ENCODE data around the gene CHRNB2. TPM values are rescaled to one million over a fixed set of nuclear protein-coding genes. Genes with fewer than 3 reads are reported as not detected.
A peak's percentile ranks its signal among the peaks of the same experiment; 100 is the strongest.

Gene CHRNB2
- total and polyA plus RNA-seq, 2 of the 8 experiments (the other 6 are each of a cell fraction or from before 2014, with no cell fraction given), result 3.1 to 4.1 TPM

DNA sequence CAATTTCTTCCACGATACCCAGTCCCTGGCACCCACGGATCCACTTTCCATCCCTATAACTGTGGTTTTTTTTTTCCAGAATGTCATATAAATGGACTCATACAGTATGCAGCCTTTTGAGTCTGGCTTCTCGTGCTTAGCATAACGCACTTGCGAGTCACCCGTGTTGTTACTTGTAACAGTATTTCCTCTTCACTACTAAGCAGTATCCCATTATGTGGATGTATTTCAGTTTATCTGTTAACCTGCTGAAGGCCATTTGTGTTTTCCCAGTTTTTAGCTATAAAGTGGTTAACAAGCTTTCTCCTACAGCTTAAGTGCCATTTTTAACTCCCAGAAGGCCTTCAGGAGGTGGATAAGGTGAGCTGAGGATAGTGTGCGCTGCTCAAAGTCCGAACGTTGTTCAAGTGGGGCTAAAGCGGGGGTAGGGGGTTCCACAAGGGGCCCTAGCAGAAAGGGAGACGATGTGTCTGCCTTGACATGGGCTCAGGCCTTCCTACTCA lies 39.6 kb downstream of the CHRNB2 start:
- peak overlapping the region; percentile 65 to 96 (median 91) for H3K4me3 ChIP-seq (ENCODE audit: extremely low read depth in 1 of 4, insufficient read depth in 2 of 4, low read depth in 3 of 4, low read length in 4 of 4)
- H4K5ac ChIP-seq (ENCODE audit: insufficient read length, low read depth, low read length), result peak overlapping the region; percentile 63
- peak overlapping the region; percentile 96; the same call in 1 of the 2 replicates for H2AK5ac ChIP-seq (ENCODE audit: low read depth, low read length)
- H3K36me3 ChIP-seq (ENCODE audit: control insufficient read depth in 2 of 4, insufficient read depth in 4 of 4, low read length in 3 of 4), result peaks cover under 1 to 3% (median 1%) of the 10 kb centered on the region in 4 experiments; a peak in 4 of 8 replicates
- H3K79me2 ChIP-seq (ENCODE audit: control insufficient read depth in 1 of 2, insufficient read depth in 2 of 2, low read length in 2 of 2), result peaks cover 41 to 78% of the 10 kb centered on the region in 2 experiments
- no peak overlapping the region for H2AFZ ChIP-seq (ENCODE audit: low read length)
- H3K27ac ChIP-seq (ENCODE audit: low read depth, low read length), result peak overlapping the region; percentile 98
- no peak overlapping the region for H2BK20ac ChIP-seq (ENCODE audit: low read length)
- no peaks in the 10 kb centered on the region for H3K9me3 ChIP-seq (ENCODE audit: insufficient read depth in 2 of 2, low read depth in 1 of 2, low read length in 1 of 2)
- peak overlapping the region; percentile 89 to 96 for H3K4me2 ChIP-seq (ENCODE audit: insufficient read depth in 1 of 2, low read depth in 2 of 2, low read length in 2 of 2)
- no peak overlapping the region for H4K8ac ChIP-seq (ENCODE audit: extremely low read depth, insufficient read depth, low read length)
- H3K56ac ChIP-seq (replicated peaks; ENCODE audit: insufficient read length, low read depth, low read length), result peak overlapping the region; percentile 75
- H3K14ac ChIP-seq (ENCODE audit: insufficient read length), result no peak overlapping the region
- POLR2A ChIA-PET (ENCODE audit: partially characterized antibody), result interaction anchor here (0.6 to 9.4 kb wide), 7 partner anchors 9 to 252 kb away, joined by 3 to 111 read pairs (median 4); partner anchors contain the start of gene CHRNB2
- peak overlapping the region; percentile 100 for H2BK12ac ChIP-seq (ENCODE audit: low read depth, low read length)
- FAIRE-seq (no peak), DNase-seq (ENCODE audit: low read depth in 1 of 2, low spot score in 2 of 2) (no peak)
- H2BK15ac ChIP-seq (ENCODE audit: low read length), result peak overlapping the region; percentile 90; the same call in 1 of the 2 replicates
- peak overlapping the region; percentile 100; the same call in 1 of the 2 replicates for H3K18ac ChIP-seq (ENCODE audit: extremely low read depth, low read length)
- H3K4me1 ChIP-seq (replicated peaks in 1 of 4; ENCODE audit: control insufficient read depth in 3 of 4, insufficient read depth in 4 of 4, low read length in 3 of 4), result peaks cover 8 to 24% (median 15%) of the 10 kb centered on the region in 4 experiments; a peak in 6 of 7 replicates
- no peak overlapping the region for H3K23ac ChIP-seq (ENCODE audit: insufficient read length)
- TF ChIP-seq POLR2A (IDR thresholded peaks at IDR 0.05; ENCODE audit: control extremely low read depth in 1 of 2, low read depth in 2 of 2, low read length in 2 of 2), result no peak
- no peak for TF ChIP-seq TBP (IDR thresholded peaks at IDR 0.05; ENCODE audit: low read depth, low read length)
- WGBS, 2 experiments (ENCODE audit: extremely low coverage in 1 of 2, insufficient coverage in 1 of 2, insufficient read length in 1 of 2, insufficient replicate concordance in 2 of 2, low coverage in 1 of 2, low lambda C conversion rate in 2 of 2, missing lambda C conversion rate in 1 of 2), result 22% methylated on average over 11 of the region's 11 CpGs; no CpG with 5 or more reads in 1 of the 2 experiments
- H3K79me1 ChIP-seq (ENCODE audit: low read depth, low read length), result peaks cover 14% of the 10 kb centered on the region; the same call in 1 of the 2 replicates
- peak overlapping the region; percentile 97 for H4K91ac ChIP-seq (replicated peaks; ENCODE audit: insufficient read length, low read length)
- no peak overlapping the region for H2BK120ac ChIP-seq (replicated peaks; ENCODE audit: low read depth, low read length)
- H3K4ac ChIP-seq (replicated peaks; ENCODE audit: insufficient read length, low read depth, low read length), result no peak overlapping the region
- peak overlapping the region; percentile 99 for H2BK5ac ChIP-seq (ENCODE audit: low read depth, low read length)
- no peaks in the 10 kb centered on the region for H3K27me3 ChIP-seq (replicated peaks in 1 of 4; ENCODE audit: control insufficient read depth in 3 of 4, extremely low read depth in 1 of 4, insufficient read depth in 3 of 4, low read length in 3 of 4)
- peak overlapping the region in 3 of 4 experiments; percentile 94 to 97 (median 95); a peak in 6 of 7 replicates for H3K9ac ChIP-seq (replicated peaks in 1 of 4; ENCODE audit: extremely low read depth in 1 of 4, low read depth in 3 of 4, low read length in 3 of 4)
- H3K23me2 ChIP-seq (ENCODE audit: low read depth, low read length), result peaks cover 9% of the 10 kb centered on the region
- H4K20me1 ChIP-seq (replicated peaks in 1 of 2; ENCODE audit: control insufficient read depth in 1 of 2, insufficient read depth in 2 of 2, low read length in 2 of 2), result peaks cover 4 to 16% of the 10 kb centered on the region in 2 experiments
- CTCF ChIA-PET (ENCODE audit: partially characterized antibody), result interaction anchor here (0.6 to 1.0 kb wide), 2 partner anchors 478 to 559 kb away, joined by 4 to 5 read pairs; no protein-coding TSS in a partner anchor

All from H1 (cell line).